Endothelial cell of umbilical vein (primary cell): ENCODE data around the gene CCDC138. TPM values are rescaled to one million over a fixed set of nuclear protein-coding genes. Genes with fewer than 3 reads are reported as not detected.

Experiments
- BruUV-seq: library from RNA; stranded (reverse); fragments of 400-500 nt; replicated peaks from 2 replicates; lab custom pipeline; 2021; lab: Mats Ljungman, UMichigan
- CTCF ChIA-PET: fragments of 300-600, 350-600 bp; sonication (Branson Sonifier 250); formaldehyde crosslinking; loops from one replicate; lab custom pipeline; 2021; ENCODE audit warnings: antibody characterized with exemption, inconsistent platforms; lab: Charles Lee
- POLR2A ChIA-PET: fragments of 300-600, 350-600 bp; sonication (Branson Sonifier 250); formaldehyde crosslinking; loops from one replicate; lab custom pipeline; 2021; ENCODE audit warnings: antibody characterized with exemption, inconsistent platforms; lab: Charles Lee
- DNase-seq: peaks from one replicate; pipeline ENCODE4 v3.0.0-alpha.2; 2011; ENCODE audit warnings: low read depth, low spot score
- FAIRE-seq: peaks from 2 replicates; lab custom pipeline; 2011; peaks lifted over from hg19 to GRCh38; lab: Jason Lieb, UNC
- H2AFZ ChIP-seq: 2 replicates; pipeline ENCODE4 v1.6.0; 2012; ENCODE audit warnings: low read depth, low read length, control low read depth, inconsistent platforms
- H3K27ac ChIP-seq: 2 replicates; pipeline ENCODE4 v1.5.1; 2011; ENCODE audit warnings: low read depth, mild to moderate bottlenecking, control low read depth, low read length, moderate library complexity; ENCODE audit not compliant: insufficient read depth
- H3K27me3 ChIP-seq, 2 experiments: 2 replicates each; pipeline versions ENCODE4 v1.6.0 to v1.6.1; 2011; ENCODE audit warnings: low read length in 2 of 2, mixed read lengths in 1 of 2; ENCODE audit not compliant: control insufficient read depth in 2 of 2, insufficient read depth in 2 of 2
- H3K36me3 ChIP-seq, 2 experiments: 2 replicates in 1 of 2; 3 replicates in 1 of 2; pipeline ENCODE4 v1.5.1; 2011; ENCODE audit warnings: low read length in 2 of 2, mild to moderate bottlenecking in 1 of 2, moderate library complexity in 1 of 2; ENCODE audit not compliant: control insufficient read depth in 2 of 2, insufficient read depth in 2 of 2; ENCODE audit errors: extremely low read depth in 1 of 2
- H3K4me1 ChIP-seq: 3 replicates; pipeline ENCODE4 v1.5.1; 2011; ENCODE audit warnings: mild to moderate bottlenecking, low read length; ENCODE audit not compliant: control insufficient read depth, insufficient read depth; ENCODE audit errors: extremely low read depth
- H3K4me2 ChIP-seq: 2 replicates; pipeline ENCODE4 v1.6.1; 2011; ENCODE audit warnings: low read length, control low read depth, mixed read lengths; ENCODE audit not compliant: insufficient read depth
- H3K4me3 ChIP-seq, 3 experiments: fragments of 200-600 bp in 1 of 3; sonication (generic), shearing (Covaris generic) in 1 of 3; replicated peaks in 1 of 3; 2 replicates each; pipeline ENCODE4 v1.5.1; 2011 to 2016; ENCODE audit warnings: control low read depth in 3 of 3, low read length in 3 of 3, mild to moderate bottlenecking in 2 of 3, inconsistent platforms in 1 of 3, low read depth in 1 of 3, moderate library complexity in 1 of 3; ENCODE audit not compliant: insufficient read depth in 1 of 3
- H3K79me2 ChIP-seq: 2 replicates; pipeline ENCODE4 v1.6.0; 2012; ENCODE audit warnings: low read length, inconsistent platforms; ENCODE audit not compliant: control insufficient read depth, insufficient read depth
- H3K9ac ChIP-seq: replicated peaks from 2 replicates; pipeline ENCODE3; 2011; ENCODE audit warnings: low read length, control low read depth; ENCODE audit not compliant: insufficient read depth; ENCODE audit errors: extremely low read depth
- H3K9me1 ChIP-seq: replicated peaks from 3 replicates; pipeline ENCODE4 v1.6.0; 2011; ENCODE audit warnings: mild to moderate bottlenecking, low read length; ENCODE audit not compliant: control insufficient read depth, insufficient read depth; ENCODE audit errors: extremely low read depth
- H3K9me3 ChIP-seq: replicated peaks from 2 replicates; pipeline ENCODE4 v1.5.1; 2012; ENCODE audit warnings: low read length, inconsistent platforms; ENCODE audit not compliant: control insufficient read depth, insufficient read depth
- H4K20me1 ChIP-seq: replicated peaks from 2 replicates; pipeline ENCODE3; 2011; ENCODE audit warnings: mild to moderate bottlenecking, low read length; ENCODE audit not compliant: control insufficient read depth, insufficient read depth; ENCODE audit errors: extremely low read depth
- CTCF ChIP-seq, 2 donors: IDR thresholded peaks; 1 replicate in 1 of 2; 2 replicates in 1 of 2; pipeline ENCODE4 v1.5.1; 2011; ENCODE audit warnings: low read length in 2 of 2, mild to moderate bottlenecking in 2 of 2, moderate library complexity in 2 of 2, control low read depth in 1 of 2, inconsistent platforms in 1 of 2, low read depth in 1 of 2; ENCODE audit not compliant: insufficient read depth in 1 of 2; ENCODE audit errors: extremely low read depth in 1 of 2
- EZH2 ChIP-seq: IDR thresholded peaks from 2 replicates; pipeline ENCODE4 v1.6.1; 2012; ENCODE audit warnings: borderline replicate concordance, low read depth, mild to moderate bottlenecking, moderate library complexity, low read length, inconsistent platforms; ENCODE audit not compliant: severe bottlenecking
- FOS ChIP-seq: IDR thresholded peaks from 2 replicates; pipeline ENCODE4 v1.6.1; 2011; ENCODE audit warnings: mild to moderate bottlenecking, low read length, moderate library complexity, borderline replicate concordance; ENCODE audit not compliant: insufficient read depth
- GATA2 ChIP-seq: IDR thresholded peaks from 2 replicates; pipeline ENCODE4 v1.7.0; 2011; ENCODE audit warnings: low read depth, mild to moderate bottlenecking, moderate library complexity, mixed read lengths, low read length; ENCODE audit not compliant: insufficient read length, insufficient read depth
- JUN ChIP-seq: IDR thresholded peaks from 2 replicates; pipeline ENCODE4 v1.6.1; 2011; ENCODE audit warnings: borderline replicate concordance, low read depth; ENCODE audit not compliant: insufficient read length, insufficient read depth
- MAX ChIP-seq: IDR thresholded peaks from 2 replicates; pipeline ENCODE4 v1.6.1; 2011; ENCODE audit not compliant: insufficient read depth, insufficient read length
- MYC ChIP-seq: IDR thresholded peaks from one replicate; pipeline ENCODE4 v1.6.1; 2011; ENCODE audit warnings: mild to moderate bottlenecking, low read depth, low read length
- POLR2A ChIP-seq: IDR thresholded peaks from 2 replicates; pipeline ENCODE4 v1.6.1; 2012; ENCODE audit warnings: low read depth, mild to moderate bottlenecking, control low read depth, low read length
- POLR2AphosphoS5 ChIP-seq: IDR thresholded peaks from 2 replicates; pipeline ENCODE4 v1.6.1; 2012; ENCODE audit warnings: low read depth, mild to moderate bottlenecking, control low read depth, low read length, moderate library complexity; ENCODE audit not compliant: insufficient read depth
- dilution Hi-C: fragments of 300-500 bp; cut with MboI; formaldehyde crosslinking; loops from one replicate; pipeline ENCODE4 v1.15.0; 2019; ENCODE audit warnings: low sequenced_read_pairs; ENCODE audit not compliant: extremely low pct_ligation_motif_present
- intact Hi-C: fragments of 100-400 bp; cut with micrococcal nuclease; formaldehyde crosslinking; loops from one replicate; pipeline ENCODE4 v1.10.0; 2022
- polyA plus RNA-seq, 4 experiments: library from polyadenylated mRNA; depleted of rRNA in 3 of 4; stranded (reverse) in 3 of 4; unstranded in 1 of 4; fragments of >200 nt; gene quantifications; 2 replicates each; pipeline versions ENCODE4 v1.2.1 to v1.2.3, GENCODE V29; 2011 to 2012; ENCODE audit warnings: missing spikeins in 1 of 4
- total RNA-seq: library from RNA; stranded (reverse); gene quantifications from 2 replicates; pipeline ENCODE4 v1.2.3, GENCODE V29; 2021

The CCDC138 gene
- total and polyA plus RNA-seq, 2 donors (not counting 3 experiments of a cell fraction or from before 2014, with no cell fraction given), result 1.5 to 10.8 TPM

DNA sequence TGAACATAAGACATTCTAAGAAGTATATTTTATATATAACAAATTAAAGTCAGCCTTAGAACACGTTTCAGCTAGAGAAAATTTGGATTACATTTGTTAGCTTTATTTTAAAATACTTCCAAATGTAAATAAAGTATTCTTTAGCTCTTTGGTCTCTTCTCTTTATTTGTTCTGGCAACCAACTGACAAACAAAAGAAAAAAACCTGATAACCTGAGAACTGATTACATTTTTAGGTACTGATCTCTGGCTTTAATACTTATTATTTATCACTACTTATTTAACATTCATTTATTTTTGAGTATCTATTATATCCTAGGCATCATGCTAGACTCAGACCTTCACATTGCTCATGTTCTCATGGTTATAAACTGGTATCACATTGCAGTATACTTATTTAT, 18.5 kb downstream of the CCDC138 start:
- ChIA-PET POLR2A (no interaction called here), CTCF (no interaction called here)
- H3K4me1 ChIP-seq, result no peaks in the 10 kb centered on the region
- H3K79me2 ChIP-seq, result peaks cover 14% of the 10 kb centered on the region
- H3K9ac ChIP-seq, result no peak overlapping the region
- no peaks in the 10 kb centered on the region for H3K27me3 ChIP-seq
- DNase-seq, result no peak
- intact Hi-C loops (no loop called here), dilution Hi-C loops (no loop called here)
- no peak overlapping the region for H3K27ac ChIP-seq
- no peak overlapping the region for H3K4me3 ChIP-seq
- no peak for FAIRE-seq
- TF ChIP-seq MYC (no peak), POLR2AphosphoS5 (no peak), CTCF (IDR thresholded peaks at IDR 0.05; ENCODE audit: extremely low read depth in 1 of 2, insufficient read depth in 1 of 2, low read depth in 1 of 2, low read length in 2 of 2) (no peak), MAX (no peak), FOS (no peak), EZH2 (no peak), POLR2A (no peak), GATA2 (no peak), JUN (no peak)
- no peak overlapping the region for H2AFZ ChIP-seq
- no peaks in the 10 kb centered on the region for H3K9me3 ChIP-seq
- H3K4me2 ChIP-seq, result no peak overlapping the region
- H3K9me1 ChIP-seq, result no peaks in the 10 kb centered on the region
- H4K20me1 ChIP-seq, result no peaks in the 10 kb centered on the region
- H3K36me3 ChIP-seq, result peaks cover 0 to 3% of the 10 kb centered on the region in 2 experiments
- no TSS peak for BruUV-seq
